Smooth muscle cell (in vitro differentiated cells): ENCODE results near the gene CA10. TPM values are rescaled to one million over a fixed set of nuclear protein-coding genes. Genes with fewer than 3 reads are reported as not detected.

ENCODE experiments used
- DNase-seq: peaks from one replicate; lab custom pipeline; 2025; ENCODE audit not compliant: unreplicated experiment; lab: John Stamatoyannopoulos, UW
- H2AFZ ChIP-seq: fragments of 200-600 bp; sonication (generic); 2 replicates; pipeline ENCODE4 v1.6.0; 2016; ENCODE audit warnings: antibody characterized with exemption, low read depth, mild to moderate bottlenecking
- H3F3A ChIP-seq: fragments of 200-600 bp; sonication (generic); 2 replicates; pipeline ENCODE4 v1.6.0; 2017; ENCODE audit warnings: antibody characterized with exemption, low read depth
- H3K27ac ChIP-seq: fragments of 200-600 bp; sonication (generic); 2 replicates; pipeline ENCODE4 v1.5.1; 2016; ENCODE audit warnings: low read depth, mild to moderate bottlenecking
- H3K27me3 ChIP-seq: fragments of 200-600 bp; sonication (generic); 2 replicates; pipeline ENCODE4 v1.6.1; 2016; ENCODE audit warnings: low read depth, mild to moderate bottlenecking
- H3K36me3 ChIP-seq: fragments of 200-600 bp; sonication (generic); 2 replicates; pipeline ENCODE4 v1.5.1; 2016; ENCODE audit warnings: low read depth
- H3K4me1 ChIP-seq: fragments of 200-600 bp; sonication (generic); 2 replicates; pipeline ENCODE4 v1.5.1; 2016; ENCODE audit warnings: low read depth
- H3K4me2 ChIP-seq: fragments of 200-600 bp; sonication (generic); 2 replicates; pipeline ENCODE4 v1.6.0; 2016; ENCODE audit warnings: mild to moderate bottlenecking
- H3K4me3 ChIP-seq: fragments of 200-600 bp; sonication (generic); 2 replicates; pipeline ENCODE4 v1.5.1; 2016; ENCODE audit warnings: mild to moderate bottlenecking
- H3K79me2 ChIP-seq: fragments of 200-600 bp; sonication (generic); 2 replicates; pipeline ENCODE4 v1.6.0; 2016; ENCODE audit warnings: low read depth, mild to moderate bottlenecking
- H3K9ac ChIP-seq: fragments of 200-600 bp; sonication (generic); 2 replicates; pipeline ENCODE4 v1.6.0; 2016; ENCODE audit warnings: low read depth
- H3K9me3 ChIP-seq: fragments of 200-600 bp; sonication (generic); replicated peaks from 2 replicates; pipeline ENCODE4 v1.5.1; 2016; ENCODE audit warnings: low read depth
- H4K20me1 ChIP-seq: fragments of 200-600 bp; sonication (generic); 2 replicates; pipeline ENCODE4 v1.6.0; 2016; ENCODE audit warnings: low read depth
- WGBS: methylation state at CpG from one replicate; pipeline ENCODE4 v1.1.7; 2016; ENCODE audit warnings: low lambda C conversion rate; 5-methylcytosine and 5-hydroxymethylcytosine counted together
- polyA plus RNA-seq: library from polyadenylated mRNA; unstranded; fragments of >200 nt; fragmentation: Nextera tagmentation; extraction: Ambion mirVana; gene quantifications from 2 replicates; pipeline ENCODE4 v1.2.1, GENCODE V29; 2016
- total RNA-seq: library from RNA; depleted of rRNA; stranded (reverse); fragments of >200 nt; gene quantifications from 2 replicates; pipeline ENCODE4 v1.2.3, GENCODE V29; 2014
- TF ChIP-seq, protein P1 (sequence below): fragments of 200-600 bp; sonication (generic); IDR thresholded peaks from 2 replicates; pipeline ENCODE4 v1.5.1; 2017; ENCODE audit warnings: borderline replicate concordance, mild to moderate bottlenecking, antibody characterized with exemption; ENCODE audit not compliant: insufficient read depth, poor library complexity, severe bottlenecking

The CA10 gene
- total and polyA plus RNA-seq, 2 experiments from 2014 or later, result 0.54 TPM; not detected in 1

DNA sequence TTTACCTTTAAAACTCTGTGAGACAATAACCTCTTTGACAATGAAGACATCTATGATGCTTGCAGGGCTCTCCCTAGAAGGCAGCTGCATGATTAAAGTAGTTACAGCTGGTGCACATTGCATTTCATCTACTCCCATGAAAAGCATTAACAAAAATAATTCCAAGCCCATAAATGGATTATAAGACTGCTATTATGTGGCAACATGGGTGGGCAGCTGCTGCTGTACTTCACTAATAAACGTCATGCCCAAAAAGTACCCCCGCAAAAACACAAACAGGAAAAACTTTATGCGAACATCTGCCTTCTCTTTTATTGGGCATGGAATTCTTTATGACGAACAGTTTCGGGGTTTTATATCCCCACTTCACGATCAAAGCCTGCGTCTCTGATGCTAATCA, 224.9 kb downstream of the CA10 start:
- WGBS, result 93% methylated on average over 7 of the region's 7 CpGs
- no peaks in the 10 kb centered on the region for H3K27me3 ChIP-seq
- no peak for DNase-seq

DNA sequence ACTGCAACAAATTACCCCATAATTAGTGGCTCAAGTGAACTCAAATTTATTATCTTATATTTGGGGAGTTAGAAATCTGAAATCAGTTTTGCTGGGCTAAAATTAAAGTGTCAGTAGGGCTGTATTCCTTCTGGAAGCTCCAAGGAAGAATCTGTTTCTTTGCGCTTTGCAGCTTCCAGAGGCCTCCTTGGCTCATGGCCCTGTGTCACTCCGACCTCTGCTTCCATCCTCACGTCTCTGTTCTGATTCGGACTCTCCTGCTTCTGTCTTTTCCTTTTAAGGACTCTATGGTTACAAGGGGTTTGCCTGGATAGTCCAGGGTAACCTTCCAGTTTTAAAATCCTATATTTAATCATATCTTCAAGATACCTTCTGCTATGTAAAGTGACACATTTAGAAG, 232.1 kb downstream of the CA10 start:
- Histone ChIP-seq H3K36me3 (no peaks in the 10 kb centered on the region), H3K9me3 (no peaks in the 10 kb centered on the region), H3F3A (no peaks in the 10 kb centered on the region), H3K27me3 (peaks cover 9% of the 10 kb centered on the region), H4K20me1 (no peaks in the 10 kb centered on the region), H3K27ac (no peak overlapping the region), H3K4me3 (no peak overlapping the region), H3K4me2 (no peak overlapping the region), H3K4me1 (no peaks in the 10 kb centered on the region), H3K9ac (no peak overlapping the region), H3K79me2 (no peaks in the 10 kb centered on the region), H2AFZ (no peak overlapping the region)
- TF ChIP-seq, protein P1, sequence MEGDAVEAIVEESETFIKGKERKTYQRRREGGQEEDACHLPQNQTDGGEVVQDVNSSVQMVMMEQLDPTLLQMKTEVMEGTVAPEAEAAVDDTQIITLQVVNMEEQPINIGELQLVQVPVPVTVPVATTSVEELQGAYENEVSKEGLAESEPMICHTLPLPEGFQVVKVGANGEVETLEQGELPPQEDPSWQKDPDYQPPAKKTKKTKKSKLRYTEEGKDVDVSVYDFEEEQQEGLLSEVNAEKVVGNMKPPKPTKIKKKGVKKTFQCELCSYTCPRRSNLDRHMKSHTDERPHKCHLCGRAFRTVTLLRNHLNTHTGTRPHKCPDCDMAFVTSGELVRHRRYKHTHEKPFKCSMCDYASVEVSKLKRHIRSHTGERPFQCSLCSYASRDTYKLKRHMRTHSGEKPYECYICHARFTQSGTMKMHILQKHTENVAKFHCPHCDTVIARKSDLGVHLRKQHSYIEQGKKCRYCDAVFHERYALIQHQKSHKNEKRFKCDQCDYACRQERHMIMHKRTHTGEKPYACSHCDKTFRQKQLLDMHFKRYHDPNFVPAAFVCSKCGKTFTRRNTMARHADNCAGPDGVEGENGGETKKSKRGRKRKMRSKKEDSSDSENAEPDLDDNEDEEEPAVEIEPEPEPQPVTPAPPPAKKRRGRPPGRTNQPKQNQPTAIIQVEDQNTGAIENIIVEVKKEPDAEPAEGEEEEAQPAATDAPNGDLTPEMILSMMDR, result no peak
- WGBS, result 87% methylated on average over 4 of the region's 4 CpGs
- DNase-seq, result no peak

More for the DNA sequence above, 224.9 kb downstream of the CA10 start:
- Histone ChIP-seq H3K36me3 (no peaks in the 10 kb centered on the region), H3K4me2 (no peak overlapping the region), H3K4me1 (no peaks in the 10 kb centered on the region), H3K27ac (no peak overlapping the region), H2AFZ (no peak overlapping the region), H3F3A (no peaks in the 10 kb centered on the region), H3K79me2 (no peaks in the 10 kb centered on the region), H4K20me1 (no peaks in the 10 kb centered on the region), H3K4me3 (no peak overlapping the region), H3K9me3 (no peaks in the 10 kb centered on the region), H3K9ac (no peak overlapping the region)
- TF ChIP-seq, protein P1, result no peak

DNA sequence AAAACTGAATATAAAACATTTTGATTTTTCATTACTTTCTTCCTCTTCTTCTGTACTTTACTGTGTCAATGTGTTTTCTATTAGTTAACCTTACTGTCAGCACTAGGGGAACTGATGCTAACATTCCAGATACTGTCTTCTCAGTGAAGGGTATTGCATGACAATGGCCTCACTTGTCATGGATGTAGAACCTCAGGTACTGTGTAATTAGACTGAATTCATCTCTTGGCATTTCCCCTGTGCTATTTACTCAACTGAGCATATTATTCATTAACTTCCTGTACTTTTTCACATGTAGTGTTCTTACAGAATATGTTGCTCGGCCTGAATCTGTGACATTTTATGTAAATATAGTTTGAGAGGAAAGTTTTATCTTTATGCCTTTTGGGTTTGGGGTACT, 237.0 kb downstream of the CA10 start:
- Histone ChIP-seq H3K4me1 (no peaks in the 10 kb centered on the region), H3K36me3 (no peaks in the 10 kb centered on the region), H3K9ac (no peak overlapping the region), H4K20me1 (no peaks in the 10 kb centered on the region), H3K79me2 (no peaks in the 10 kb centered on the region), H3K27me3 (peaks cover 9% of the 10 kb centered on the region), H3K4me2 (no peak overlapping the region), H3K9me3 (no peaks in the 10 kb centered on the region), H2AFZ (no peak overlapping the region), H3K27ac (no peak overlapping the region), H3K4me3 (no peak overlapping the region), H3F3A (no peaks in the 10 kb centered on the region)
- DNase-seq, result no peak
- TF ChIP-seq, protein P1, result no peak
- WGBS, result 83% methylated on average over 1 of the region's 1 CpG

DNA sequence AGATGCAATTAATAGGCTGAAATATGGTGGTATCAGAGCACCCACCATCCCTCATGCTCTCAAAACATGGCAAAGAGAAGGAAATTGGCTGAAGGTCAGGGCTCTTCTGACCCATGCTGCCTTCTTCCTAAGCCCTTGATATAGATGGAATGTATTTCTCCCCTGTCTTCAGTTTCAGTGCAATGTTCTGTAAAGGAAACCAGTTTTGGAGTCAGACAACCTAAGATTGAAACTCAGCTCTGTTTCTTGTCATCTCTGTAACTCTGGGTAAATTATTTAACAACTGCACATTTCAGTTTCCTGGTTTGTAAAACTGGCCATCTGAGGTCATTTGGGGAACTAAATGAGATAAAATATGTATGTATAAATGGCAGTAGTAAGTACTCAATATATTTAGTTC, 243.9 kb downstream of the CA10 start:
- H3K9me3 ChIP-seq, result no peaks in the 10 kb centered on the region
- no peak overlapping the region for H3K4me3 ChIP-seq
- no peaks in the 10 kb centered on the region for H4K20me1 ChIP-seq
- DNase-seq, result no peak
- TF ChIP-seq, protein P1, result no peak
- H3K9ac ChIP-seq, result no peak overlapping the region
- H3K79me2 ChIP-seq, result no peaks in the 10 kb centered on the region
- H2AFZ ChIP-seq, result no peak overlapping the region
- H3K4me2 ChIP-seq, result no peak overlapping the region
- H3K27ac ChIP-seq, result no peak overlapping the region
- H3K4me1 ChIP-seq, result no peaks in the 10 kb centered on the region
- no peaks in the 10 kb centered on the region for H3K27me3 ChIP-seq
- H3K36me3 ChIP-seq, result no peaks in the 10 kb centered on the region
- H3F3A ChIP-seq, result no peaks in the 10 kb centered on the region
